GM19455 (cell line): ENCODE measurements around the gene SLC66A2.
"Not testable (repeated sequence)": the region's sequence is repeated elsewhere in the genome, so short reads cannot be mapped to it uniquely, and the experiment has no call there.

Source experiments
- ATAC-seq: cut with Tn5 transposase; IDR thresholded peaks from one replicate; pipeline ENCODE4 v1.9.1; 2021; ENCODE audit not compliant: unreplicated experiment

Gene SLC66A2

GRCh38 chr18:79869591-79870300, 81.7 kb downstream of the SLC66A2 start:
- no peak for ATAC-seq

DNA sequence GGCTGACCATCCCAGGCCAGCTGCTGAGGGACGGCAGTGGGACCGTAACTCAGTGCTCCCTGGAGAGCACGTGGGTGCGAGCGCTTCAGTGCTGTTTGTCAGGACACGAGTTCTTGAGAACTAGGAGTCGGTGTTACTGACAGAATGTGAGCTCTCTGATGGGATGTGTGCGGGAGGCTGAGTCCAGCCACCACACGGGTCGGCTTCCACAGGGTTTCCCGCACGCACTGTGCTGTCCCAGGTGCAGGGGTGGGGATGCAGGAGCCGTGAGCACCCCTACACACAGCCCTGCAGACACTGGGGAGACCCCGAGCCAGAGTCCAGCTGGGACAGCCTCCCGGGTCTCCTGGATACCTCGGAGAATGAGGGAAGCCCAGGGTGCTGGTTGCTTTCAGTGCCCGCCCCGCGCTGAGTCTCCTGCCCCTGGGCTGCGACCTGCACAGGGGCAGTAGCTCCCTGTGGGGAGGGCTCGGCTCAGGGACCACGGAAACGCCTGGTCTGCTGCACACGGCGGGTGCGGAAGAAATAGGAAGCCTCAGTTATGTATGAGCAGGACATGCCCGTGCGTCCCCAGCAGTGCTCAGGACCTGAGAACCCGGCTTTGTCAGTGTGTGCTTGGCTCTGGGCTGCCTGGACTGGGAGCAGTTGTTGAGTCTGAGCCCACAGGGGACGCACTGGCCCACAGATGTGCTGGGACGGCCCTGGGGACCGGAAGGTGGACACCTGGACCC, 82.5 kb downstream of the SLC66A2 start:
- ATAC-seq: no peak

DNA sequence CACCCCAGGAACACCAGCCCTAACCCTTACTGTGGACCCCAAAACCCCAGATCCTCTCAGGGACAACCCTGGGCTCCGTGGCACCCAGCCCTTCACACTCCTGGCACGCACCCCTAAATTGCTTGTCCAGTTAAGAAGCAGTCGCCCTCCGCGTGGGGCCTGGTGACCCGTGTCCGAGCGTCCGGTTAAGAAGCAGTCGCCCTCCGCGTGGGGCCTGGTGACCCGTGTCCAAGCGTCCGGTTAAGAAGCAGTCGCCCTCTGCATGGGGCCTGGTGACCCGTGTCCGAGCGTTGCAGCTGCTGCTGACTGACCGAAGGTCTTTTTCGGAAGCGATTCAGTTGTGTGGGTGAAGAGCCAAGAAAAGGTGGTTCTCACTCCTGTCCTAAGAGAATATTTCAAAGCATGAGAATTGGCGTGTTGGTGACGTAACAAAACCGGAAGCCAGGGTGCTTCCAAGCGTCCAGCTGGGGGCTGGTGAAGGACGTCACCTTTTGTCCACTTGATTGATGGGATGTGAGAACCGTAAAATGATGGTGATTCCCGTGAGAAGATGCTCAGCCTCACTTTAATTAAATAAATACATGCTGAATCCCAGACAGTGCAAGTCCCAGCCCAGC, 83.2 kb downstream of the SLC66A2 start:
- ATAC-seq: no peak

- ATAC-seq: no peak
Measured at GRCh38 chr18:79867666-79868065, 83.8 kb downstream of the SLC66A2 start.

- no peak for ATAC-seq
Measured at GRCh38 chr18:79866889-79867574, 84.4 kb downstream of the SLC66A2 start.

DNA sequence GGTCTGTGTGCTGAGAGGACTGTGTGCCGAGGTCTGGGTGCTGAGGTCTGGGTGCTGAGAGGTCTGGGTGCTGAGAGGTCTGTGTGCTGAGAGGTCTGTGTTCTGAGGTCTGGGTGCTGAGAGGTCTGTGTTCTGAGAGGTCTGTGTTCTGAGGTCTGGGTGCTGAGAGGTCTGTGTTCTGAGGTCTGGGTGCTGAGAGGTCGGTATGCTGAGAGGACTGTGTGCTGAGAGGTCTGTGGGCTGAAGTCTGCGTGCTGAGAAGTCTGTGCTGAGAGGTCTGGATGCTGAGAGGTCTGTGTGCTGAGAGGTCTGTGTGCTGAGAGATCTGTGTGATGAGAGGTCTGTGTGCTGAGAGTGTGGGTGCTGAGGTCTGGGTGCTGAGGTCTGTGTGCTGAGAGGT, 85.5 kb downstream of the SLC66A2 start:
- not testable (repeated sequence) for ATAC-seq

GRCh38 chr18:79864955-79865354, 86.5 kb downstream of the SLC66A2 start:
- ATAC-seq: not testable (repeated sequence)

DNA sequence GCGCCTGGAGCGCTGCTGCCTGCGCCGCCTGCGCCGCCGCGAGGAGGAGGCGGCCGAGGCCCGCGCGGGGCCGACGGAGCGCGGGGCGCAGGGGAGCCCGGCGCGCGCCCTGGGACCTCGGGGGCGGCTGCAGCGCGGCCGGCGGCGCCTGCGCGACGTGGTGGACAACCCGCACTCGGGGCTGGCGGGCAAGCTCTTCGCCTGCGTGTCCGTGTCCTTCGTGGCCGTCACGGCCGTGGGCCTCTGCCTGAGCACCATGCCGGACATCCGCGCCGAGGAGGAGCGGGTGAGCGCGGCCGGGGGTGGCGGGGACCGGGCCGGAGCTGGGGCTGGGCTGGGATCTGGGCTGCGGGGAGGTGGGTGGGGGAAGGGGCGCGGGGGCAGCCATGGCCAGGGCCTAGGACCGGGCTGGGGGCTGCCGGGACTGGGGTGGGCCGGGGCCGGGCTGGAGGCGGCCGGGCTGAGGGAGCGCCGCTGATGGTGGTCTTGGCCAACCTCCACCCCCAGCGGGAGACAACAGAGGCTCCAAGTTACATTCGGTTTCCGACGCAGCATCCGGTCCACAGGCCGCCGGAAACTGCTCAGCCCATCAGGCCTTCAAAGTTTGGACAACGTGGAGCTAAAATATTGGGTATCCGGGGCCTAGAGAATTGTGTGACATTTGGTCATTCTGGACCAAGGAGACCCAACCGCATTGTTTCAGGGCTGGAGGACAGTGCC, 87.3 kb downstream of the SLC66A2 start:
- no peak for ATAC-seq

- ATAC-seq: no peak
Measured at GRCh38 chr18:79863161-79864005, 88.1 kb downstream of the SLC66A2 start.

- no peak for ATAC-seq
Measured at GRCh38 chr18:79862562-79862961, 88.9 kb downstream of the SLC66A2 start.

DNA sequence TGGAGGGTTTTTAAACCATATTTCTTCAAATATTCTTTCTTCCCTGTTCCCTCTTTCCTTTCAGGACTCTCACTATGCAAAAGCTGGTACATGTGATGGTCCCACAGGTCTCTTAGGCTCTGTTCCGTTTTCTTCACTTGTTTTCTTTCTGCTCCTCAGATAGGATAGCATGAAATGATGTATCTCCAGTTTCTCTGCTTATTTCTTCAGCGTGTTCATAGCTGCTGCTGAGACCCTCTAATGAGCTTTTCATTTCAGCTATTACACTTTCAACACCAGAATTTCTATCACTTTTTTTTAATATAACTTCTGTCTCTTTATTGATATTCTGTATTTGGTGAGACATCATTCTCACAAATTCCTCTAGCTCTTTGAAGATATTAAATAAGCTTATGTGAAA, 89.8 kb downstream of the SLC66A2 start:
- ATAC-seq: no peak

DNA sequence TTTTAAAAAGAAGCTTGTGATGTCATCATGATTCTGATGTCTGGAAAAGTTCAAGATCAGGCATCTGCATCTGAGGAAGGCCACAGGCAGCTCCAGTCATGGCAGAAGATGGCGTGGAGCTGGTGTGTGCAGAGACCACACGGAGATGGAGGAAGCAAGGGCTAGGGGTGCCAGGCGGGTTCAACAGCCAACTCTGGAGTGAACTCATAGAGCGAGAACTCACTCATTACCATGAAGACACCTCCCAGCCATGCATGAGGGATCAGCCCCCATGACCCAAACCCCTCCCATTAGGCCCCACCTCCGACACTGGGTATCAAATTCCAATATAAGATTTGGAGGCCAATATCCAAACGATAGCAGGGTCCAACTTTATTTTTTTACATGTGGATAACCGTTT, 92.1 kb downstream of the SLC66A2 start:
- ATAC-seq: no peak

- no peak for ATAC-seq
Measured at GRCh38 chr18:79857082-79857671, 94.3 kb downstream of the SLC66A2 start.

GRCh38 chr18:79856119-79857007, 95.1 kb downstream of the SLC66A2 start:
- no peak for ATAC-seq

GRCh38 chr18:79855147-79855933, 96.1 kb downstream of the SLC66A2 start:
- ATAC-seq: no peak

DNA sequence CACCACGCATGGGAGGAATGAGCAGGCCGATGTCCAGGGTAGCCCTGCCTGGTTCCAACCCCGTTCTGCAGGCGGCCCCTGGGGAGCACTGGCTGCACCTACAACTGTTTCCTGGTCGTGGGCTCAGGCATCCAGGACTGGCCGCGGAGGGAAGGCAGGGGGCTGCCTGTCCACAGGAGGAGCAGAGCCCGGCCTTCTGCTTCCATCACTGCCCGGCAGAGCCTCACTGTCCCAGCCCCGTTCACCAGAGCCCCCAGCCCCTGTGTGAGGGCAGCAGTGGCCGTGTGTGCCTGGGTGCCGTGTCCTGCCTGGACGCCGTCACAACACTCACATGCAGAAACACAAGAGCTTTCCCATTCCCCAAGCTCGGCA, 97.5 kb downstream of the SLC66A2 start:
- no peak for ATAC-seq

DNA sequence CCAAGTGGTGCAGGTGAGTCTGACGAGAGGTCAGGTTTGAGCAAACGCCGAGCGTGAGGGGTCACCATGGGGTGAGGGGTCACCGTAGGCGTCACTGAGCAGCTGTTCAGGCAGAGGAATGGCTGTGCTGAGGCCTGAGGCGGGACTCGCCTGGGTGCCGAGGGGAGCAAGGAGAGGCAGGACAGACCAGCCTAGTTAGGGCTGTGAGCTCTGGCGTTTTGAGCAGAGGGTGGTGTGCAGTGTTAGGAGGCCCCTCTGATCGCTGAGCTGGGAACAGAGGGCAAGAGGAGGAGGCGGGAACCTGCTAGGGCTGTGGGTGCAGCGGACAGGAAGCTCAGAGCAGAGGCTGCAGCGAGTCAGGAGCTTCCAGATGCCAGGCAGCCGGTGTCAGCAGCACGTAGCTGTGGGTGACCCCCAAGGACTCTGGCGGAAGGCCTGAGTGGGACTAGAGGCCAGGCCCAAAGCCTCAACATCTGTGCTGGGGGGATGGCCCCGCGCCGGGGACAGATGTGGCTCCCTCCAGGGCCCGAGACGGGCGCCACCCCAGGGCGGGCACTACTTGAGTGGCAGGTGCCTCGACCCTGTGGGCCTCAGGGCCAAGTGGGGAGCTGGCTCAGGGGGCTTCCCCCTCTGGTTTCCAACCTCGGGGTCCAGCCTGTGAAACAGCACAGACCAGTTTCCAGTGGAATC, 98.0 kb downstream of the SLC66A2 start:
- no peak for ATAC-seq
